HCT116 (cell line): Measurements from ENCODE around the gene IP6K2.

Experiments
- JUND ChIP-seq: IDR thresholded peaks from 2 replicates; pipeline ENCODE4 v1.6.1; 2012
- SRF ChIP-seq: IDR thresholded peaks from 2 replicates; pipeline ENCODE4 v1.6.1; 2012; ENCODE audit warnings: low read depth
- TF ChIP-seq, protein P1 (sequence below), 3 experiments: fragments of 200-600 bp in 1 of 3; sonication (generic) in 1 of 3; IDR thresholded peaks in 2 of 3; conservative IDR thresholded peaks in 1 of 3; 2 replicates each; pipeline ENCODE4 v1.5.1; 2012 to 2017; ENCODE audit warnings: low read depth in 2 of 3, low read length in 2 of 3, antibody characterized with exemption in 1 of 3, borderline replicate concordance in 1 of 3, control low read depth in 1 of 3, mild to moderate bottlenecking in 1 of 3, mixed read lengths in 1 of 3, mixed run types in 1 of 3, moderate library complexity in 1 of 3; ENCODE audit not compliant: insufficient read depth in 1 of 3

DNA sequence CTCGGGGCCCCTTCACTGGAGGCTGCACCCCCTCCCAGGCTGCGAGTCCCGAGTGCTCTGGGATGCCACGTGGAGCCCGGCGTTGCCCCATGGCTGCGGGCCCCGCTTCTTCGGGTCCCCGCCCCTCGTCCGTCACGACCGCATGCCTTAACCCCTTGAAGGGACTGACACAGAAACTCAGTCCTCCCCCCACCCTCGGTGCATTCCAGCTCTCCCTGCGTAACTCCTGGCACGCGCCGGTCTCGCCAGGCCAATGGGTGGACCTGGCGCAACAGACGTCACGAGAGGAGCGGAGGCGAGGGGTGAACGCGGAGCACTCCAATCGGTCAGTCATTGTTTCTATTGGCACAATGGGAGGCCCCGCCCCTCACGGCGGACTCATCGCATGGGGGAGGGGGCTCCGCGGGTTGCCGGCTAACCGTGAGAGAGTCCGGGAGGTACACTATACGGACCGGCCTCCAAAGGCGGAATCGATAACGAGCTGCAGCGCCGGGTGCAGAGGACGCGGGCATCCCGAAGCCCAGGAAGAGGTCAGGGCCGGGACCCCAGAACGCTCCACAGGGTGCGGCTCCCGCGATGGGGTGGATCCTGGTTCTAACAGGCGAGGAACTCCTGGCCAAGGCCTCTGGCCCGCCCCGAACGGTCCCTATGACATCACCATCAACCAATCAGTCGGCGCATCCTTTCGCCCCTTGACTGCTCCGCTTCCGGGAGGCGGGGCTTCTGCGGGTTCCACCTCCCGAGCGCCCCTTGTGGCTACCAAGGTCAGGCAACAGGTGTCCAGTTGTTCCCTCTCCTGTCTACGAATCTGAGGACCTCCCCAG is 53.3 kb downstream of the IP6K2 start:
- no peak for TF ChIP-seq JUND
- TF ChIP-seq SRF, result no peak
- TF ChIP-seq, protein P1, sequence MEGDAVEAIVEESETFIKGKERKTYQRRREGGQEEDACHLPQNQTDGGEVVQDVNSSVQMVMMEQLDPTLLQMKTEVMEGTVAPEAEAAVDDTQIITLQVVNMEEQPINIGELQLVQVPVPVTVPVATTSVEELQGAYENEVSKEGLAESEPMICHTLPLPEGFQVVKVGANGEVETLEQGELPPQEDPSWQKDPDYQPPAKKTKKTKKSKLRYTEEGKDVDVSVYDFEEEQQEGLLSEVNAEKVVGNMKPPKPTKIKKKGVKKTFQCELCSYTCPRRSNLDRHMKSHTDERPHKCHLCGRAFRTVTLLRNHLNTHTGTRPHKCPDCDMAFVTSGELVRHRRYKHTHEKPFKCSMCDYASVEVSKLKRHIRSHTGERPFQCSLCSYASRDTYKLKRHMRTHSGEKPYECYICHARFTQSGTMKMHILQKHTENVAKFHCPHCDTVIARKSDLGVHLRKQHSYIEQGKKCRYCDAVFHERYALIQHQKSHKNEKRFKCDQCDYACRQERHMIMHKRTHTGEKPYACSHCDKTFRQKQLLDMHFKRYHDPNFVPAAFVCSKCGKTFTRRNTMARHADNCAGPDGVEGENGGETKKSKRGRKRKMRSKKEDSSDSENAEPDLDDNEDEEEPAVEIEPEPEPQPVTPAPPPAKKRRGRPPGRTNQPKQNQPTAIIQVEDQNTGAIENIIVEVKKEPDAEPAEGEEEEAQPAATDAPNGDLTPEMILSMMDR (IDR thresholded peaks at IDR 0.05 in 2 of 3, conservative IDR thresholded peaks at IDR 0.05 in 1 of 3; ENCODE audit: borderline replicate concordance in 1 of 3, insufficient read depth in 1 of 3, low read depth in 2 of 3, low read length in 2 of 3), result peak in 2 of 3 experiments; percentile 87 to 92; a peak in 4 of 6 replicates
